GM19438 (cell line): ENCODE data around the gene DMAC2L.
A peak's percentile ranks its signal among the peaks of the same experiment; 100 is the strongest.
"Not testable (repeated sequence)": the region's sequence is repeated elsewhere in the genome, so short reads cannot be mapped to it uniquely, and the experiment has no call there.

Experiments
- ATAC-seq: cut with Tn5 transposase; IDR thresholded peaks from one replicate; pipeline ENCODE4 v1.9.1; 2021; ENCODE audit warnings: low read depth; ENCODE audit not compliant: unreplicated experiment

The DMAC2L gene

GRCh38 chr14:50353126-50353525, 41.0 kb downstream of the DMAC2L start:
- no peak for ATAC-seq

GRCh38 chr14:50354527-50354926, 42.4 kb downstream of the DMAC2L start:
- ATAC-seq: no peak

- ATAC-seq: no peak
Measured at GRCh38 chr14:50355692-50356091, 43.6 kb downstream of the DMAC2L start.

- not testable (repeated sequence) for ATAC-seq
Measured at GRCh38 chr14:50356283-50356682, 44.2 kb downstream of the DMAC2L start.

DNA sequence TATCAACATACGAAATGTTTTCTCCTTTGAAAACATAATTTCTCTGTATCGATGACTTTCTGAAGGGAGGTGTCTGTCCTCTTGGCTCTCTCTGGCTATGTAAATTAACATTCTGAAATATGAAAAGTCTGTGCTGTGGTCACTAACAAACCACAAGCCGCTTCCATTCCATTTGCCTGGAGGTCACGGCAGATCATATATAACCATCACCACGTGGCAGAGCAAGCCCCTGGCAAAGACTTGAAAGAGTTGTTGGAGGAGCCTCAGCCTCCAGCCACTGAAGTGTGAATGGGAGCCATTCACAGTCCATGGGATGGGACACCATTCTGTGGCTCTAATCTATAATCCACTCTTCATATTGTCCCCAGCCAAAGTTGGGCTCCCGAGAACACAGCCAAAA, 45.0 kb downstream of the DMAC2L start:
- ATAC-seq: no peak

DNA sequence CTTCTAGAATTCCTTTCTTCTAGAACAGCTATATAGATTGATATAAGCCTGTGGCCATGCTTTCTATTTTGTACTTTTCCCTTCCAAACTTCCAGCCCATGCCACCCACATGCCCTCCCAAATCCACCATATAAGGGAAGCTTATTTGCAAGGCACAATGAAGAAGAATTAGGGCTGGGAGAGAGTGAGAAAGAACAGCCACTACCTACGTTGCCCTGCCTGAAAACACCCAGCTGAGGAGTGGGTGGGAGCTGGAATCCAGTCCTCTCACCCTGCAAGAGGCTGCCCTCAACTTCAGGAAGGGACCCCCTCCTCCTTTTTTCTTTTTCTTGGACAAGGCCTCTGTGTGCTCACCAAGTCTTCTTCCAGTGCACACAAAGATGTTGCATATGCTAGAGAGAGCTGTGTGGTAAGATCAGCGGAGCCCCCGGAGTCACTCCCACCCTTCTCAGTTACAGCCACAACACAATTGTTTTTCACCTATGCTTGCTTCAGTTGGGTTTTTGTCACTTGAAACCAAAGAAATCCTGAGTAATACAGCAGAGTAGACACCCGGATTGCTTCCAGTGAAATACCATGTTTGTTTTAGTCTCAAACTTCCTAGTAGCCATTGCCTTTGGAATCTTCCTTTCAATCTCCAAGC, 45.8 kb downstream of the DMAC2L start:
- no peak for ATAC-seq

DNA sequence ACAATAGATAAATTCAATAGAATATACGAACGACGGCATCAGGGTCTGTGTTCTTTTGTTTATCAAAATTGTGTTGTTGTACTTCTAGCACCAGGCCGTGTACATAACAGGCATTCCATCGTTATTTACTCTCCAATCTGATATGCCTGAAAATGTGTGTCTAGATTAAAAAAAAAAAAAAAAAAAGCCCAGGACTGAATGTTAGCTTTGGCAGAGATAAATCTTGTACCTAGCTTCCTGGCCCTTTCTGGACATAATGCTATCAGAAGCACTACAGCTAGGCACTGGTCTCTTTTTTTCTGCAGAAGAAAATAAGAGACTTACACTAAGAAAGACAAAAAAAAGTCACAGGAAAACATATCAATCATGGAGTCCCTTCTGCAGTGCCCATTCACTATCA, 47.5 kb downstream of the DMAC2L start:
- ATAC-seq: no peak

DNA sequence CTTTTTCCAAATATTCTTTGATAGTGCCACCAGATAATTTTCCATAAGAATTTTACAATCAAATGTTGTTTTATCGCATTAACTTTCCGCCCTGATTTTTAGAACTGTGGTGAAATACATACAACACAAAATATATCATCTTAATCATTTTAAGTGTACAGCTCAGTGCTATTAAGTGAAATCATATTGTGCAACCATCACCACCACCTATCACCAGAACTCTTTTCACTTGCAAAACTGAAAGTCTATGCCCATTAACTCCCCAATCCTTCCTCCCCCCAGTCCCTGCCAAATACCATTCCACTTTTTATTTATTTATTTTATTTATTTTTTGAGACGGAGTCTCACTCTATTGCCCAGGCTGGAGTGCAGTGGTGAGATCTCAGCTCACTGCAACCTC, 48.0 kb downstream of the DMAC2L start:
- no peak for ATAC-seq

- no peak for ATAC-seq
Measured at GRCh38 chr14:50360851-50361250, 48.7 kb downstream of the DMAC2L start.

DNA sequence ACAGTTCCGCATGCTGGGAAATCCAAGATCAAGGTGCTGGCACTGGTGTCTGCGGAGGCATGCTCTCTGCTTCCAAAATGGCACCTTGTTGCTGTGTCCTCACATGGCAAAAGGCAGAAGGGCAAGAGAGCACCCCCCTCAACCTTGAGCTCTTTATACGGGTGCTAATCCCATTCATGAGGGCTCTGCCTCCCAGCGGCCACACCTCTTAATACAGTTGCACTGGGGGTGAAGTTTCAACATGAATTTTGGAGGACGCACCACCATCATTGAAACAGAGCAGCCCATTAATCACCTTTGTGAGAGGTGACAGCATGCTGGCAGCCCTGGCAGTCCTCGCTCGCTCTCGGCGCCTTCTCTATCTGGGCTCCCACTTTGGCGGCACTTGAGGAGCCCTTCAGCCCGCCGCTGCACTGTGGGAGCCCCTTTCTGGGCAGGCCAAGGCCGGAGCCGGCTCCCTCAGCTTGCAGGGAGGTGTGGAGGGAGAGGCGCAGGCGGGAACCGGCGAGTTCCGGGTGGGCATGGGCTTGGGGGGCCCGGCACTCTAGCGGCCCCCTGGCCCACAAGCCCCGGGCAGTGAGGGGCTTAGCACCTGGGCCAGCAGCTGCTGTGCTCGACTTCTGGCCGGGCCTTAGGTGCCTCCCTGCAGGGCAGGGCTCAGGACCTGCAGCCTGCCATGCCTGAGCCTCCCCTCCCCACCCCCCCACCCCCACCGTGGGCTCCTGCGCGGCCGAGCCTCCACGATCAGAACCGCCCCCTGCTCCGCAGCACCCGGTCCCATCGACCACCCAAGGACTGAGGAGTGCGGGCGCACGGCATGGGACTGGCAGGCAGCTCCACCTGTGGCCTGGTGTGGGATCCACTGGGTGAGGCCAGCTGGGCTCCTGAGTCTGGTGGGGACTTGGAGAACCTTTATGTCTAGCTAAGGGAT, 49.6 kb downstream of the DMAC2L start:
- ATAC-seq: not testable (repeated sequence)

DNA sequence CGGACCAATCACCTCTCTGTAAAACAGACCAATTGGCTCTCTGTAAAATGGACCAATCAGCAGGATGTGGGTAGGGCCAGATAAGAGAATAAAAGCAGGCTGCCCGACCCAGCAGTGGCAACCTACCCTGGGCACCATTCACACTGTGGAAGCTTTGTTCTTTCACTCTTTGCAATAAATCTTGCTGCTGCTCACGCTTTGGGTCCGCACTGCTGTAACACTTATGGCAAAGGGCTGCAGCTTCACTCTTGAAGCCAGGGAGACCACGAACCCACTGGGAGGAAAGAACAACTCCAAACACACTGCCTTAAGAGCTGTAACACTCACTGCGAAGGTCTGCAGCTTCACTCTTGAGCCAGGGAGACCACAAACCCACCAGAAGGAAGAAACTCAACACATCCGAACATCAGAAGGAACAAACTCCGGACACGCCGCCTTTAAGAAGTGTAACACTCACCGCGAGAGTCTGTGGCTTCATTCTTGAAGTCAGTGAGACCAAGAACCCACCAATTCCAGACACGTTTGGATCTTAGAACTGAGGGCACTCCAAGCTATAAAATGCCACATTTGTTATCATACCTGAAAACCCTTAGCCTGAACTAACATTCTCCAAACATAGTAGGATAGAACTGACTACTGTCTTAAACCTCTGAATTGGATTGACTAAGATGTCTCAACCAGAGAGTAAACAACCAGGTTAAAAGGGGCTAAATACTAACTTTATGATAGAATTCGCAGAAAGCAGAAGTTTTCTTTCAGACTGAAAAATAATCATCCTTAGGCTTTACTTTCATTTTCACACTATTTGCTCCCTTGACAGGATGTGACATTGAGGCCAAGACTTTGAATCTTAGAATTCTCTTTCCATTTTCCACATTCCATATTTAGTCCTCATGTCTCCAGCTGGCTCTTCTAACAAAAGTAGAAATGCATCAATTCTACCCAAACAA, 50.9 kb downstream of the DMAC2L start:
- no peak for ATAC-seq

- peak; percentile 89 for ATAC-seq
Measured at GRCh38 chr14:50363714-50364111, 51.6 kb downstream of the DMAC2L start.

GRCh38 chr14:50364792-50365191, 52.7 kb downstream of the DMAC2L start:
- ATAC-seq: no peak

GRCh38 chr14:50365572-50365971, 53.4 kb downstream of the DMAC2L start:
- not testable (repeated sequence) for ATAC-seq

DNA sequence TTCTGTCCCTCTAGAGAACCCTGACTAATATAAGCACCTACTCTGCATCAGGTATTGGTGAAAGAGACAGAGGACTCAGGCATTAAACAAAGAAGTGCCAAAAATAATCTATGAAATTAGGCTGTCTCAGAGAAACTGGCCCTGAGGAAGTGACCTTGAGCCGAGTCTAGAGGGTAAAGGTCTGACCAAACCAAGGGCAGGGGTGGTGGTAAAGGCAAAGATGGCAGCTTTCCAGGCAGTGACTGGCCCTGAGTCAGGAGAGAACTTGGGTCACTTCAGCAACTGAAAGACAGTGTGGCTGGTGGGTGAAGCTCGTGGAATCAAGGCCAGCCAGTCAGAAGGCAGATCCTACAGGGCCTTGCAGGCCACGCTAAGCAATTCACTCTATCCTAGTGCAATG, 54.0 kb downstream of the DMAC2L start:
- ATAC-seq: no peak

DNA sequence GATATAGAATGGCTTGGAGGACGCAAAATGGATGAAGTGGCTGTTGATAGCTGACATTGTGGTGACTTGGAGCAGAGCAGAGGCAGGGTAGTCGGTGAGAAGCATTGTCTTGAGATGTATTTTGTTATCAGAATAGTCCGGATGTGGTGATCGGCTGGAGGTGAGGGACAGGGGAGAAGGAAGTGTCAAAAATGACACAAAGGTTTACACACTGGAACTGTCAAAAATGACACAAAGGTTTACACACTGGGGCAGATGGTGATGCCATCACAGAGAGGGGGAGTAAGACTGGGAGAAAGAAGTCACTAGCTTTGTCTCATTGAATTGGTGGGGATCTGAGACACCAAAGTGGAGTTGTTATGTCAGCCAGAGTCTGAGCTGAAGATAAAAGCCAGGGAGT, 54.5 kb downstream of the DMAC2L start:
- ATAC-seq: no peak

- ATAC-seq: no peak
Measured at GRCh38 chr14:50371546-50371945, 59.4 kb downstream of the DMAC2L start.

GRCh38 chr14:50373959-50374358, 61.8 kb downstream of the DMAC2L start:
- no peak for ATAC-seq

- no peak for ATAC-seq
Measured at GRCh38 chr14:50375760-50376159, 63.6 kb downstream of the DMAC2L start.
